H1 (cell line): ENCODE results near the gene C17orf50. TPM values are rescaled to one million over a fixed set of nuclear protein-coding genes. Genes with fewer than 3 reads are reported as not detected.
A peak's percentile ranks its signal among the peaks of the same experiment; 100 is the strongest.

Experiments used
- CTCF ChIA-PET: fragments of 300-600 bp; sonication (Branson Sonifier 250); formaldehyde crosslinking; loops from one replicate; lab custom pipeline; 2021; ENCODE audit not compliant: partially characterized antibody; lab: Charles Lee
- POLR2A ChIA-PET: fragments of 300-600 bp; sonication (Branson Sonifier 250); formaldehyde crosslinking; loops from one replicate; lab custom pipeline; 2021; ENCODE audit warnings: inconsistent platforms; ENCODE audit not compliant: partially characterized antibody; lab: Charles Lee
- DNase-seq, 2 experiments: peaks; one replicate each; pipeline versions ENCODE4 v3.0.0 to v3.0.0-alpha.2; 2010 to 2022; ENCODE audit warnings: low spot score in 2 of 2, low read depth in 1 of 2, mixed read lengths in 1 of 2
- FAIRE-seq: peaks from 2 replicates; lab custom pipeline; 2011; peaks lifted over from hg19 to GRCh38; lab: Jason Lieb, UNC
- H2AFZ ChIP-seq: 2 replicates; pipeline ENCODE4 v1.8.1; 2012; ENCODE audit warnings: low read length, inconsistent platforms
- H2AK5ac ChIP-seq: 2 replicates; pipeline ENCODE4 v1.6.1; 2013; ENCODE audit warnings: low read depth, low read length
- H2BK120ac ChIP-seq: replicated peaks from 2 replicates; pipeline ENCODE3; 2013; ENCODE audit warnings: low read depth, low read length, inconsistent platforms
- H2BK12ac ChIP-seq: 2 replicates; pipeline ENCODE4 v1.6.1; 2013; ENCODE audit warnings: low read depth, low read length
- H2BK15ac ChIP-seq: 2 replicates; pipeline ENCODE4 v1.6.1; 2013; ENCODE audit warnings: low read length
- H2BK20ac ChIP-seq: 2 replicates; pipeline ENCODE4 v1.6.1; 2013; ENCODE audit warnings: low read length
- H2BK5ac ChIP-seq: 2 replicates; pipeline ENCODE4 v1.6.1; 2013; ENCODE audit warnings: low read depth, low read length
- H3K14ac ChIP-seq: 2 replicates; pipeline ENCODE4 v1.6.1; 2013; ENCODE audit warnings: inconsistent platforms; ENCODE audit not compliant: insufficient read length
- H3K18ac ChIP-seq: 2 replicates; pipeline ENCODE4 v1.6.1; 2013; ENCODE audit warnings: low read length; ENCODE audit errors: extremely low read depth
- H3K23ac ChIP-seq: 2 replicates; pipeline ENCODE4 v1.6.1; 2013; ENCODE audit warnings: inconsistent platforms; ENCODE audit not compliant: insufficient read length
- H3K23me2 ChIP-seq: 2 replicates; pipeline ENCODE4 v1.6.1; 2013; ENCODE audit warnings: low read depth, low read length
- H3K27ac ChIP-seq: 2 replicates; pipeline ENCODE4 v1.6.1; 2011; ENCODE audit warnings: low read depth, low read length, inconsistent platforms
- H3K27me3 ChIP-seq, 4 experiments: replicated peaks in 1 of 4; 1 replicate in 1 of 4; 2 replicates in 3 of 4; pipeline versions ENCODE4 v1.6.1 to v1.8.1; 2011 to 2013; ENCODE audit warnings: low read length in 3 of 4, mild to moderate bottlenecking in 3 of 4, inconsistent platforms in 2 of 4, mixed read lengths in 2 of 4, moderate library complexity in 1 of 4; ENCODE audit not compliant: control insufficient read depth in 3 of 4, insufficient read depth in 3 of 4; ENCODE audit errors: extremely low read depth in 1 of 4
- H3K36me3 ChIP-seq, 4 experiments: 2 replicates each; pipeline versions ENCODE4 v1.6.1 to v1.8.1; 2011 to 2013; ENCODE audit warnings: mild to moderate bottlenecking in 4 of 4, low read length in 3 of 4, moderate library complexity in 2 of 4, control low read depth in 1 of 4, inconsistent platforms in 1 of 4; ENCODE audit not compliant: insufficient read depth in 4 of 4, control insufficient read depth in 2 of 4
- H3K4ac ChIP-seq: replicated peaks from 2 replicates; pipeline ENCODE3; 2013; ENCODE audit warnings: low read length, low read depth, mixed read lengths, inconsistent platforms; ENCODE audit not compliant: insufficient read length
- H3K4me1 ChIP-seq, 4 experiments: replicated peaks in 1 of 4; 1 replicate in 1 of 4; 2 replicates in 3 of 4; pipeline versions ENCODE4 v1.6.1 to v1.8.1; 2011 to 2013; ENCODE audit warnings: low read length in 3 of 4, inconsistent platforms in 2 of 4, mixed read lengths in 1 of 4; ENCODE audit not compliant: insufficient read depth in 4 of 4, control insufficient read depth in 3 of 4
- H3K4me2 ChIP-seq, 2 experiments: 2 replicates each; pipeline versions ENCODE4 v1.6.1 to v1.8.1; 2011 to 2013; ENCODE audit warnings: low read depth in 2 of 2, low read length in 2 of 2, control low read depth in 1 of 2, inconsistent platforms in 1 of 2, mild to moderate bottlenecking in 1 of 2; ENCODE audit not compliant: insufficient read depth in 1 of 2
- H3K4me3 ChIP-seq, 4 experiments: fragments of 200-600, 300-600 bp in 1 of 4; sonication (generic), shearing (Covaris generic), sonication (Bioruptor Twin) in 1 of 4; 2 replicates each; pipeline versions ENCODE4 v1.5.1 to v1.8.1; 2011 to 2016; ENCODE audit warnings: low read length in 4 of 4, low read depth in 3 of 4, control low read depth in 2 of 4, inconsistent platforms in 2 of 4, mild to moderate bottlenecking in 2 of 4, mixed read lengths in 1 of 4, moderate library complexity in 1 of 4; ENCODE audit not compliant: insufficient read depth in 2 of 4; ENCODE audit errors: extremely low read depth in 1 of 4
- H3K56ac ChIP-seq: replicated peaks from 2 replicates; pipeline ENCODE3; 2013; ENCODE audit warnings: low read depth, mild to moderate bottlenecking, mixed read lengths, low read length, inconsistent platforms; ENCODE audit not compliant: insufficient read length
- H3K79me1 ChIP-seq: 2 replicates; pipeline ENCODE4 v1.6.1; 2013; ENCODE audit warnings: low read depth, low read length, control low read depth
- H3K79me2 ChIP-seq, 2 experiments: 2 replicates each; pipeline versions ENCODE4 v1.6.1 to v1.8.1; 2012 to 2013; ENCODE audit warnings: low read length in 2 of 2, mild to moderate bottlenecking in 2 of 2, inconsistent platforms in 1 of 2; ENCODE audit not compliant: insufficient read depth in 2 of 2, control insufficient read depth in 1 of 2
- H3K9ac ChIP-seq, 4 experiments: replicated peaks in 1 of 4; 1 replicate in 1 of 4; 2 replicates in 3 of 4; pipeline versions ENCODE4 v1.6.1 to v1.8.1; 2011 to 2013; ENCODE audit warnings: low read depth in 3 of 4, low read length in 3 of 4, control low read depth in 2 of 4, mild to moderate bottlenecking in 2 of 4, moderate library complexity in 2 of 4, inconsistent platforms in 1 of 4; ENCODE audit errors: extremely low read depth in 1 of 4
- H3K9me3 ChIP-seq, 2 experiments: 2 replicates each; pipeline versions ENCODE4 v1.6.1 to v1.8.1; 2012 to 2013; ENCODE audit warnings: mild to moderate bottlenecking in 2 of 2, moderate library complexity in 2 of 2, control low read depth in 1 of 2, inconsistent platforms in 1 of 2, low read depth in 1 of 2, low read length in 1 of 2, mixed read lengths in 1 of 2; ENCODE audit not compliant: insufficient read depth in 2 of 2
- H4K20me1 ChIP-seq, 2 experiments: replicated peaks in 1 of 2; 2 replicates each; pipeline versions ENCODE3 to v1.8.1; 2011 to 2013; ENCODE audit warnings: inconsistent platforms in 2 of 2, low read length in 2 of 2, mild to moderate bottlenecking in 1 of 2; ENCODE audit not compliant: insufficient read depth in 2 of 2, control insufficient read depth in 1 of 2
- H4K5ac ChIP-seq: 2 replicates; pipeline ENCODE4 v1.6.1; 2013; ENCODE audit warnings: low read length, low read depth, mixed read lengths, inconsistent platforms; ENCODE audit not compliant: insufficient read length
- H4K8ac ChIP-seq: 2 replicates; pipeline ENCODE4 v1.8.0; 2013; ENCODE audit warnings: mild to moderate bottlenecking, moderate library complexity, low read length, inconsistent platforms; ENCODE audit not compliant: insufficient read depth; ENCODE audit errors: extremely low read depth
- H4K91ac ChIP-seq: replicated peaks from 2 replicates; pipeline ENCODE3; 2013; ENCODE audit warnings: low read length, mixed read lengths, inconsistent platforms; ENCODE audit not compliant: insufficient read length
- CTBP2 ChIP-seq: IDR thresholded peaks from 2 replicates; pipeline ENCODE4 v1.7.0; 2011; ENCODE audit warnings: borderline replicate concordance, mild to moderate bottlenecking, moderate library complexity, mixed read lengths, low read length; ENCODE audit not compliant: insufficient read depth, insufficient read length
- CTCF ChIP-seq, 3 experiments: IDR thresholded peaks; 1 replicate in 2 of 3; 2 replicates in 1 of 3; pipeline versions ENCODE4 v1.5.1 to v1.6.1; 2011; ENCODE audit warnings: low read length in 3 of 3, mild to moderate bottlenecking in 3 of 3, inconsistent platforms in 2 of 3, low read depth in 1 of 3, moderate library complexity in 1 of 3; ENCODE audit not compliant: insufficient read depth in 1 of 3; ENCODE audit errors: control extremely low read depth in 1 of 3
- E2F6 ChIP-seq: IDR thresholded peaks from 2 replicates; pipeline ENCODE4 v1.6.1; 2012; ENCODE audit warnings: inconsistent platforms
- EP300 ChIP-seq, 2 experiments: IDR thresholded peaks; 1 replicate in 1 of 2; 2 replicates in 1 of 2; pipeline ENCODE4 v1.6.1; 2011 to 2012; ENCODE audit warnings: low read depth in 2 of 2, low read length in 2 of 2, mild to moderate bottlenecking in 2 of 2, borderline replicate concordance in 1 of 2, inconsistent platforms in 1 of 2, moderate library complexity in 1 of 2
- FOSL1 ChIP-seq: IDR thresholded peaks from 2 replicates; pipeline ENCODE4 v1.6.1; 2011; ENCODE audit warnings: mild to moderate bottlenecking, low read depth, low read length, moderate library complexity; ENCODE audit not compliant: insufficient read depth
- POU5F1 ChIP-seq: IDR thresholded peaks from 2 replicates; pipeline ENCODE4 v1.6.1; 2011; ENCODE audit warnings: low read depth, mild to moderate bottlenecking, low read length, moderate library complexity
- SIN3A ChIP-seq, 2 experiments: IDR thresholded peaks in 1 of 2; conservative IDR thresholded peaks in 1 of 2; 2 replicates each; pipeline ENCODE4 v1.6.1; 2011 to 2012; ENCODE audit warnings: low read length in 2 of 2, improper control_type of control experiment in 1 of 2, low read depth in 1 of 2, mild to moderate bottlenecking in 1 of 2
- SP4 ChIP-seq: IDR thresholded peaks from 2 replicates; pipeline ENCODE4 v1.6.1; 2012; ENCODE audit warnings: low read length, inconsistent platforms
- WGBS, 2 experiments: shearing (Covaris generic) in 1 of 2; methylation state at CpG; one replicate each; pipeline versions ENCODE4 v1.1.6 to v1.1.7; 2013 to 2015; ENCODE audit warnings: low lambda C conversion rate in 2 of 2, mixed read lengths in 2 of 2, inconsistent platforms in 1 of 2, low coverage in 1 of 2, missing lambda C conversion rate in 1 of 2; ENCODE audit not compliant: insufficient replicate concordance in 2 of 2, insufficient coverage in 1 of 2, insufficient read length in 1 of 2; ENCODE audit errors: extremely low coverage in 1 of 2, missing lambda C conversion rate in 1 of 2; 5-methylcytosine and 5-hydroxymethylcytosine counted together
- polyA plus RNA-seq, 7 experiments: library from polyadenylated mRNA; depleted of rRNA in 3 of 7; stranded (reverse) in 5 of 7; unstranded in 2 of 7; fragments of >200 nt in 5 of 7; fragments of 200-250 nt in 2 of 7; gene quantifications; 1 replicate in 5 of 7; 2 replicates in 1 of 7; 4 replicates in 1 of 7; pipeline versions ENCODE4 v1.2.1 to v1.2.3, GENCODE V29; 2011 to 2013; ENCODE audit warnings: missing spikeins in 2 of 7, mixed read lengths in 2 of 7
- total RNA-seq: library from RNA; stranded (reverse); fragmentation: NEBNext Ultra II Directional; extraction: Animal tissue kit (Norgen Biotek cat#: 25700); gene quantifications from 2 replicates; pipeline ENCODE4 v1.2.1, GENCODE V29; 2021

The C17orf50 gene
- total and polyA plus RNA-seq, 2 of the 8 experiments (the other 6 are each of a cell fraction or from before 2014, with no cell fraction given) = 0.12 TPM; not detected in 1

- Histone ChIP-seq H3K27ac (no peak overlapping the region), H2BK120ac (no peak overlapping the region), H3K27me3 (no peaks in the 10 kb centered on the region), H2BK5ac (no peak overlapping the region), H3K56ac (no peak overlapping the region), H2AFZ (no peak overlapping the region), H3K9ac (no peak overlapping the region), H3K9me3 (no peaks in the 10 kb centered on the region), H4K8ac (peak overlapping the region; percentile 58; the same call in 1 of the 2 replicates), H2AK5ac (no peak overlapping the region), H3K18ac (no peak overlapping the region), H4K5ac (no peak overlapping the region), H2BK20ac (no peak overlapping the region), H3K36me3 (no peaks in the 10 kb centered on the region), H3K14ac (no peak overlapping the region), H4K20me1 (no peaks in the 10 kb centered on the region), H3K79me2 (no peaks in the 10 kb centered on the region), H3K4me1 (peaks cover 0 to 10% (median 5%) of the 10 kb centered on the region in 4 experiments; a peak in 5 of 7 replicates), H3K79me1 (no peaks in the 10 kb centered on the region), H3K4me3 (no peak overlapping the region), H2BK15ac (no peak overlapping the region), H2BK12ac (no peak overlapping the region), H3K23ac (no peak overlapping the region), H3K4ac (no peak overlapping the region), H4K91ac (no peak overlapping the region), H3K23me2 (no peaks in the 10 kb centered on the region), H3K4me2 (no peak overlapping the region)
- FAIRE-seq (no peak), DNase-seq (no peak)
- ChIA-PET CTCF (interaction anchor here (1.9 to 17.5 kb wide), 2 partner anchors 12 to 13 kb away, joined by 7 to 247 read pairs; no protein-coding TSS in a partner anchor), POLR2A (interaction anchor here (1.2 kb wide), 1 partner anchor 31 kb away, joined by 3 read pairs; the partner anchor contains the start of gene TAF15)
- WGBS, 2 experiments = 90% methylated on average over 16 of the region's 16 CpGs; no CpG with 5 or more reads in 1 of the 2 experiments
- no peak for TF ChIP-seq EP300 (IDR thresholded peaks at IDR 0.05; ENCODE audit: borderline replicate concordance in 1 of 2, low read depth in 2 of 2, low read length in 2 of 2)
- no peak for TF ChIP-seq SIN3A (conservative IDR thresholded peaks at IDR 0.05 in 1 of 2, IDR thresholded peaks at IDR 0.05 in 1 of 2; ENCODE audit: low read depth in 1 of 2, low read length in 2 of 2)
- no peak for TF ChIP-seq CTBP2
- TF ChIP-seq SP4 = no peak
- TF ChIP-seq CTCF (IDR thresholded peaks at IDR 0.05; ENCODE audit: control extremely low read depth in 1 of 3, insufficient read depth in 1 of 3, low read depth in 1 of 3, low read length in 3 of 3) = no peak
- no peak for TF ChIP-seq FOSL1
- TF ChIP-seq POU5F1 = no peak
- no peak for TF ChIP-seq E2F6
Measured at GRCh38 chr17:35778641-35779196, 18.0 kb downstream of the C17orf50 start.
